HG02870 (cell line): ENCODE results near the gene BRIP1.
"Not testable (repeated sequence)": the region's sequence is repeated elsewhere in the genome, so short reads cannot be mapped to it uniquely, and the experiment has no call there.

Experiments
- ATAC-seq: cut with Tn5 transposase; IDR thresholded peaks from one replicate; pipeline ENCODE4 v1.9.1; 2021; ENCODE audit warnings: mild to moderate bottlenecking, moderate library complexity; ENCODE audit not compliant: unreplicated experiment

The BRIP1 gene

GRCh38 chr17:61672140-61672539 is 191.2 kb downstream of the BRIP1 start:
- no peak for ATAC-seq

GRCh38 chr17:61670691-61671090 is 192.6 kb downstream of the BRIP1 start:
- no peak for ATAC-seq

- ATAC-seq = no peak
These were observed 193.8 kb downstream of the BRIP1 start for GRCh38 chr17:61669522-61669921.

- no peak for ATAC-seq
These were observed 194.8 kb downstream of the BRIP1 start for GRCh38 chr17:61668486-61668885.

GRCh38 chr17:61666406-61667088 is 196.8 kb downstream of the BRIP1 start:
- not testable (repeated sequence) for ATAC-seq

GRCh38 chr17:61663310-61663709 is 200.0 kb downstream of the BRIP1 start:
- no peak for ATAC-seq

- no peak for ATAC-seq
These were observed 200.6 kb downstream of the BRIP1 start for GRCh38 chr17:61662741-61663140.

GRCh38 chr17:61662186-61662585 is 201.1 kb downstream of the BRIP1 start:
- ATAC-seq = no peak

- no peak for ATAC-seq
These were observed 202.4 kb downstream of the BRIP1 start for GRCh38 chr17:61660746-61661485.

GRCh38 chr17:61659437-61659836 is 203.9 kb downstream of the BRIP1 start:
- no peak for ATAC-seq

- no peak for ATAC-seq
These were observed 205.1 kb downstream of the BRIP1 start for GRCh38 chr17:61658183-61658582.

GRCh38 chr17:61657338-61657737 is 206.0 kb downstream of the BRIP1 start:
- ATAC-seq = no peak

GRCh38 chr17:61656721-61657217 is 206.6 kb downstream of the BRIP1 start:
- no peak for ATAC-seq

- ATAC-seq = no peak
These were observed 212.6 kb downstream of the BRIP1 start for GRCh38 chr17:61650749-61651148.

- no peak for ATAC-seq
These were observed 214.7 kb downstream of the BRIP1 start for GRCh38 chr17:61648587-61648986.

- no peak for ATAC-seq
These were observed 216.3 kb downstream of the BRIP1 start for GRCh38 chr17:61647047-61647446.

- ATAC-seq = no peak
These were observed 216.8 kb downstream of the BRIP1 start for GRCh38 chr17:61646482-61646881.

GRCh38 chr17:61645920-61646319 is 217.4 kb downstream of the BRIP1 start:
- ATAC-seq = no peak

GRCh38 chr17:61644800-61645774 is 218.2 kb downstream of the BRIP1 start:
- ATAC-seq = no peak

- no peak for ATAC-seq
These were observed 220.6 kb downstream of the BRIP1 start for GRCh38 chr17:61642768-61643167.

- no peak for ATAC-seq
These were observed 221.6 kb downstream of the BRIP1 start for GRCh38 chr17:61641715-61642114.
